Measurements from ENCODE around the gene NRXN3. TPM values are rescaled to one million over a fixed set of nuclear protein-coding genes. Genes with fewer than 3 reads are reported as not detected.

NRXN3 gene
- total RNA-seq, 1 experiment from 2014 or later = not detected

DNA sequence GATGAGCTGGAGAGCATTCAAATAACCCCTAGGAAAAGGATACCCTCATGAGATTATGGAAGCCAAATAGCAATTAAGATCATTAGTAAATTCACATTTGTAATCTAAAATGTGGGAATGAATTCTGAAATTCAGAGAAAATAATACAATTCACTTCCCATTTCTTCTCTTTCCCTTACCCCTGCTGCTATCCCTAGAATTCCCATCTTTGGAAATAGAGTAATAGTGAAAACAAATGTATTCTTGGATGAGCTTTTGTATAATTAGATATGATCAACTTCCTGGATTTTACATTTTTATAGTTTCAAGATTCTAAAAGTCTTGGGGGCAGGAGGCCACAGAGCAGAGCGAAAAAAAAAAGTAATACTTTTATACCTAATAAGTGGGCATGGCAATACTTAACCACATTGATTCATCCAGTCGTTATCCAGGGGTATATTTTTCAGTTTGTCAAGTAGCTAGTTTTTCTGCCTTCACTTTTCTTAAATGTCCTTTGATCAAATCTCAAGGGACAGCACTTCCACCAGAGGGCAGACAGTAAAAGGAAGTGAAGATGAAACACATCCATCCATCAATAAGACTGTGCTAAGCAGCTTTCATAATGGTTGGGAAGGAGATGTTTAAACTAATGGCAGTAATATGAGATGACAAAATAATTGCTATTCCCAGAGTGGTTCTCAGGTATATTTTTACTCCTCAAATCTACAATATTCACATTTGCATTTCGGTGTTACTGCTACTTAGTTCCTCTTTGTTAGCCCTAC is 1639.9 kb downstream of the NRXN3 start:
- DNase-seq = peak; percentile 30
- intact Hi-C loops (cut with micrococcal nuclease; ENCODE audit: unreplicated experiment) = loop anchor here (1.0 to 2.0 kb wide), 2 partner anchors 227 to 1041 kb away; no protein-coding TSS in a partner anchor
- no peaks in the 10 kb centered on the region for H3K27me3 Mint-ChIP-seq (ENCODE audit: unreplicated experiment)
- CTCF ChIA-PET = interaction anchor here (0.5 to 1.3 kb wide), 6 partner anchors 9 to 1177 kb away, joined by 3 to 6 read pairs (median 3); no protein-coding TSS in a partner anchor
- H3K27ac Mint-ChIP-seq (ENCODE audit: unreplicated experiment) = no peak overlapping the region
- no peak overlapping the region for H3K4me3 Mint-ChIP-seq (ENCODE audit: low read depth, unreplicated experiment)
- TF ChIP-seq CTCF (IDR thresholded peaks at IDR 0.05; ENCODE audit: unreplicated experiment) = peak; percentile 31
- H3K4me1 Mint-ChIP-seq (ENCODE audit: low read depth, unreplicated experiment) = peaks cover 1% of the 10 kb centered on the region
- BruUV-seq (replicated peaks) = no TSS peak
- H3K9me3 Mint-ChIP-seq (ENCODE audit: low read depth, unreplicated experiment) = no peaks in the 10 kb centered on the region
- no peaks in the 10 kb centered on the region for H3K36me3 Mint-ChIP-seq (ENCODE audit: insufficient read depth, unreplicated experiment)

- Mint-ChIP-seq H3K4me3 (ENCODE audit: low read depth, unreplicated experiment) (no peak overlapping the region), H3K36me3 (ENCODE audit: insufficient read depth, unreplicated experiment) (no peaks in the 10 kb centered on the region), H3K27me3 (ENCODE audit: unreplicated experiment) (no peaks in the 10 kb centered on the region), H3K4me1 (ENCODE audit: low read depth, unreplicated experiment) (peaks cover 8% of the 10 kb centered on the region), H3K27ac (ENCODE audit: unreplicated experiment) (no peak overlapping the region), H3K9me3 (ENCODE audit: low read depth, unreplicated experiment) (no peaks in the 10 kb centered on the region)
- BruUV-seq (replicated peaks) = no TSS peak
- intact Hi-C loops (cut with micrococcal nuclease; ENCODE audit: unreplicated experiment) = no loop called here
- no peak for TF ChIP-seq CTCF (IDR thresholded peaks at IDR 0.05; ENCODE audit: unreplicated experiment)
- no peak for DNase-seq
- CTCF ChIA-PET = no interaction called here
Measured at GRCh38 chr14:79820866-79821535, 1650.8 kb downstream of the NRXN3 start.

GRCh38 chr14:79822034-79822433 is 1651.9 kb downstream of the NRXN3 start:
- TF ChIP-seq CTCF (IDR thresholded peaks at IDR 0.05; ENCODE audit: unreplicated experiment) = no peak
- Mint-ChIP-seq H3K4me3 (ENCODE audit: low read depth, unreplicated experiment) (no peak overlapping the region), H3K27ac (ENCODE audit: unreplicated experiment) (no peak overlapping the region), H3K4me1 (ENCODE audit: low read depth, unreplicated experiment) (peaks cover 8% of the 10 kb centered on the region), H3K27me3 (ENCODE audit: unreplicated experiment) (no peaks in the 10 kb centered on the region), H3K36me3 (ENCODE audit: insufficient read depth, unreplicated experiment) (no peaks in the 10 kb centered on the region), H3K9me3 (ENCODE audit: low read depth, unreplicated experiment) (no peaks in the 10 kb centered on the region)
- intact Hi-C loops (cut with micrococcal nuclease; ENCODE audit: unreplicated experiment) = no loop called here
- BruUV-seq (replicated peaks) = no TSS peak
- CTCF ChIA-PET = interaction anchor here (0.7 kb wide), 1 partner anchor 22 kb away, joined by 4 read pairs; no protein-coding TSS in a partner anchor
- DNase-seq = no peak

DNA sequence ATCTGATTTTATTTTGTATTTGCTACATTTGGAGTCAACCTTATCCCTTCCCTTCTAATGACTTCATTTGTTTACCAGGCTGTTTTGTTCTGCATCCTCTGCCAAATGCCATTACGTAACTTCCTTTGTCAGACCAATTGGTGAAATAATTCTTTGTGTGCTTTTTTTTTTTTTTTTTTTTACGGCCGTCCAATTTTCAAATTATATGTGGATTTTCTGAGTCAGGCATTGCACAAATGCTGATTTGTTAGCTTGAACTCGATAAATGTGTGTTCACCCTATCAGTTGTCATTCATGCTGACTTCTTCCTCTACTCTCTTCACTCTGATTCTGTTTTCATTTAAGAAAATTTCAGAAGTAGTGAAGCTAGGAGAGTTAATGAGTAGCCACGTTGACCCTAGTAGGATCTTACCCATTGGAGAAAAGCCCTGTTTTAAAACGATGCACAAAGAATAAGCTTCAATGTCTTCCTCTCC is 1654.9 kb downstream of the NRXN3 start:
- TF ChIP-seq CTCF (IDR thresholded peaks at IDR 0.05; ENCODE audit: unreplicated experiment) = no peak
- Mint-ChIP-seq H3K4me1 (ENCODE audit: low read depth, unreplicated experiment) (peaks cover 8% of the 10 kb centered on the region), H3K27me3 (ENCODE audit: unreplicated experiment) (no peaks in the 10 kb centered on the region), H3K9me3 (ENCODE audit: low read depth, unreplicated experiment) (no peaks in the 10 kb centered on the region), H3K27ac (ENCODE audit: unreplicated experiment) (no peak overlapping the region), H3K4me3 (ENCODE audit: low read depth, unreplicated experiment) (peak overlapping the region; percentile 21), H3K36me3 (ENCODE audit: insufficient read depth, unreplicated experiment) (no peaks in the 10 kb centered on the region)
- no TSS peak for BruUV-seq (replicated peaks)
- no peak for DNase-seq
- CTCF ChIA-PET = interaction anchor here (0.7 to 0.8 kb wide), 3 partner anchors 32 to 877 kb away, joined by 3 to 11 read pairs (median 6); no protein-coding TSS in a partner anchor
- intact Hi-C loops (cut with micrococcal nuclease; ENCODE audit: unreplicated experiment) = no loop called here
